22Rv1 (cell line): ENCODE measurements around the gene TIGD1.
"Not testable (repeated sequence)": the region's sequence is repeated elsewhere in the genome, so short reads cannot be mapped to it uniquely, and the experiment has no call there.

Source experiments
- H3K27ac ChIP-seq: fragments of 450-650 bp; 2 replicates; pipeline ENCODE4 v1.5.1; 2017
- CTCF ChIP-seq: fragments of 450-650 bp; IDR thresholded peaks from 2 replicates; pipeline ENCODE4 v1.5.1; 2017; ENCODE audit warnings: mild to moderate bottlenecking
- ZFX ChIP-seq: fragments of 450-650 bp; IDR thresholded peaks from 2 replicates; pipeline ENCODE4 v1.6.1; 2017; ENCODE audit warnings: antibody characterized with exemption, borderline replicate concordance

TIGD1 gene

GRCh38 chr2:232576995-232577394 lies 26.6 kb upstream of the TIGD1 start:
- TF ChIP-seq CTCF: no peak
- TF ChIP-seq ZFX: no peak
- H3K27ac ChIP-seq: no peak overlapping the region

GRCh38 chr2:232575404-232575746 lies 25.0 kb upstream of the TIGD1 start:
- no peak overlapping the region for H3K27ac ChIP-seq
- TF ChIP-seq ZFX (no peak), CTCF (no peak)

- H3K27ac ChIP-seq: no peak overlapping the region
- TF ChIP-seq ZFX (no peak), CTCF (no peak)
These were observed 24.5 kb upstream of the TIGD1 start for GRCh38 chr2:232574674-232575403.

GRCh38 chr2:232573771-232574435 lies 23.5 kb upstream of the TIGD1 start:
- H3K27ac ChIP-seq: no peak overlapping the region
- no peak for TF ChIP-seq ZFX
- no peak for TF ChIP-seq CTCF

- no peak overlapping the region for H3K27ac ChIP-seq
- TF ChIP-seq CTCF (no peak), ZFX (no peak)
These were observed 22.7 kb upstream of the TIGD1 start for GRCh38 chr2:232573042-232573441.

- no peak overlapping the region for H3K27ac ChIP-seq
- TF ChIP-seq CTCF (no peak), ZFX (no peak)
These were observed 20.7 kb upstream of the TIGD1 start for GRCh38 chr2:232571026-232571474.

GRCh38 chr2:232570481-232570880 lies 20.1 kb upstream of the TIGD1 start:
- H3K27ac ChIP-seq: not testable (repeated sequence)
